ENCODE measurements around the gene DPYD.

GRCh38 chr1:97934491-97934890 lies 13.7 kb upstream of the DPYD start:
- TF ChIP-seq EZH2phosphoT487 (IDR thresholded peaks at IDR 0.05; ENCODE audit: low read length) (no peak), CTCF (IDR thresholded peaks at IDR 0.05; ENCODE audit: low read length) (no peak)
